Measurements from ENCODE around the gene NOTCH2.

The NOTCH2 gene

DNA sequence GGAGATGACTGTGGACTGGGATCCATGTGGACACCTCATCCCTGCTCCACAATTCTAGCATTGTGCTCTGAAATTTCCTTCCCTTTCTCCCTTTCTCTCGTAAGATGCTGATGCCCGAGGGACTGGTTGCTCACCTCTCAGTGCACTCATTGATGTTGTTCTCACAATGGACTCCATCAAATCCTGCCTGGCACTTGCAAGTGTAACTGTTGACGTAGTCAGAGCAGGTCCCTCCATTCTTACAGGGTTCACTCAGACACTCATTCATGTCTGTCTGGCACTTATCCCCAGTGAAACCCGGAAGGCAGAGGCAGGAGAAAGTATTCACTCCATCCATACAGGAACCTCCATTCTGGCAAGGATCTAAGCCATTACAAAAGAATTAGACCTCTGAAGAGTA is 128.1 kb downstream of the NOTCH2 start:
- TF ChIP-seq CTCF (IDR thresholded peaks at IDR 0.05) = no peak
- H3K9me3 ChIP-seq = no peaks in the 10 kb centered on the region
- no peak overlapping the region for H3K4me3 ChIP-seq (ENCODE audit: low read depth in 1 of 2, low read length in 1 of 2)
- H3K27ac ChIP-seq = no peak overlapping the region
- no peaks in the 10 kb centered on the region for H3K4me1 ChIP-seq (ENCODE audit: control insufficient read depth in 1 of 2, insufficient read depth in 1 of 2, low read depth in 1 of 2, low read length in 1 of 2)
- no peaks in the 10 kb centered on the region for H3K27me3 ChIP-seq
- H3K36me3 ChIP-seq = peaks cover 72% of the 10 kb centered on the region

DNA sequence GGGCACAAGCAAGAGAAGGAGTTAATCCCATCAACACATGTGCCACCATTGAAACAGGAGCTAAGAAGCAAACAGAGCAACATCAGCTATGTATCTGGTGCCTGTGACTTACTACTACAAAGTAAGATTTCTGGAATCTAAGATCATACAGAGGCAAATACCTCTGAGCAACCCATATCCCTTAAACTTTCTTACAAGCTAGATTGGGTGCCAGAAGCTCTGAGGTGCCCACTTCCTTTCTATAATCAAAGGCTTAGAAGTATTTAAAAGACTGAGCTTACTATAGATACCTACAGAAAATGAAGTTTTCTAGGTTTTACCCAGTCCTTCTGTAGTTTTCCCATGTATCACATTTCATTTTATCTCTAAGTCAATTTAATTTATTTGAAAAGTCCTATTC is 128.8 kb downstream of the NOTCH2 start:
- no peak overlapping the region for H3K27ac ChIP-seq
- no peak for TF ChIP-seq CTCF (IDR thresholded peaks at IDR 0.05)
- H3K9me3 ChIP-seq = no peaks in the 10 kb centered on the region
- H3K4me1 ChIP-seq (ENCODE audit: control insufficient read depth in 1 of 2, insufficient read depth in 1 of 2, low read depth in 1 of 2, low read length in 1 of 2) = no peaks in the 10 kb centered on the region
- H3K4me3 ChIP-seq (ENCODE audit: low read depth in 1 of 2, low read length in 1 of 2) = no peak overlapping the region
- H3K36me3 ChIP-seq = peaks cover 79% of the 10 kb centered on the region
- no peaks in the 10 kb centered on the region for H3K27me3 ChIP-seq

DNA sequence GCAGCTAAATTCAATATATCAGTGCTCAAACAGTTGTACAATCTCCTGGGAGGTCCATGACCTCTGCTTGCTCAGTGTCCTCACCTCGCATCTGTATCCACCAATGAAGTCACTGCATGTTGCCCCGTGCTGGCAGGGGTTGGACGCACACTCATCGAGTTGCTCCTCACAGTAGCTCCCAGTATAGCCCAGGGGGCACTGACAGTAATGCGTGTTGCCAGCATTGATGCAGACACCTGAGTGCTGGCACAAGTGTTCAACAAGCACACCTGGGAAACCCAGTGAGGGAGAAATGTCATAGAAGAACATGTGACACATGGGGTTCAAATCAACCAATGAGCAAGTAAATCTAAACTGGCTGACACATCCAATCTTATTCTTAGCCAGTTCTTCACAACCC is 132.3 kb downstream of the NOTCH2 start:
- Histone ChIP-seq H3K36me3 (peaks cover 100% of the 10 kb centered on the region), H3K4me1 (ENCODE audit: control insufficient read depth in 1 of 2, insufficient read depth in 1 of 2, low read depth in 1 of 2, low read length in 1 of 2) (no peaks in the 10 kb centered on the region), H3K9me3 (no peaks in the 10 kb centered on the region), H3K27me3 (no peaks in the 10 kb centered on the region), H3K27ac (no peak overlapping the region), H3K4me3 (ENCODE audit: low read depth in 1 of 2, low read length in 1 of 2) (no peak overlapping the region)
- no peak for TF ChIP-seq CTCF (IDR thresholded peaks at IDR 0.05)

GRCh38 chr1:119935915-119936314 is 133.5 kb downstream of the NOTCH2 start:
- no peaks in the 10 kb centered on the region for H3K9me3 ChIP-seq
- H3K27me3 ChIP-seq = no peaks in the 10 kb centered on the region
- no peak overlapping the region for H3K4me3 ChIP-seq (ENCODE audit: low read depth in 1 of 2, low read length in 1 of 2)
- H3K36me3 ChIP-seq = peaks cover 90% of the 10 kb centered on the region
- no peak overlapping the region for H3K27ac ChIP-seq
- TF ChIP-seq CTCF (IDR thresholded peaks at IDR 0.05) = no peak
- no peaks in the 10 kb centered on the region for H3K4me1 ChIP-seq (ENCODE audit: control insufficient read depth in 1 of 2, insufficient read depth in 1 of 2, low read depth in 1 of 2, low read length in 1 of 2)

GRCh38 chr1:119935373-119935772 is 134.1 kb downstream of the NOTCH2 start:
- TF ChIP-seq CTCF (IDR thresholded peaks at IDR 0.05) = no peak
- H3K9me3 ChIP-seq = no peaks in the 10 kb centered on the region
- no peak overlapping the region for H3K4me3 ChIP-seq (ENCODE audit: low read depth in 1 of 2, low read length in 1 of 2)
- peaks cover 90% of the 10 kb centered on the region for H3K36me3 ChIP-seq
- H3K4me1 ChIP-seq (ENCODE audit: control insufficient read depth in 1 of 2, insufficient read depth in 1 of 2, low read depth in 1 of 2, low read length in 1 of 2) = no peaks in the 10 kb centered on the region
- no peak overlapping the region for H3K27ac ChIP-seq
- no peaks in the 10 kb centered on the region for H3K27me3 ChIP-seq

DNA sequence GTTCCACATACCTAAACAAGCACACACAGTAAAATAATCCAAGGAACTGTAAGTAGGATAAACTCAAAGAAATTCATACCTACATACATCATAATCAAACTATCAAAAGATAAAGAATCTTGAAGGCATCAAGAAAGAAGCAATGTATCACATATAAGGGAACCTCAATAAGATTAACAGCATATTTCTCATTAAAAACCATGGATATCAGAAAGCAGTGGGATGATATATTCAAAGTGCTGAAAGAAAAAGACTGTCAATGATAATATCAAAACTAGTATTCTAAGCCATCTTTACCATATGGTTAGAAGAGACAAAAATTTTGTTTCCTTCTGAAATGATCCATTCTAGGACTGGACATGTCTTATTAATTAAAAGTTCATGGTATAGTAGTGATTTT is 136.1 kb downstream of the NOTCH2 start:
- H3K27ac ChIP-seq = peak overlapping the region; percentile 44
- H3K27me3 ChIP-seq = no peaks in the 10 kb centered on the region
- peaks cover 90% of the 10 kb centered on the region for H3K36me3 ChIP-seq
- no peak for TF ChIP-seq CTCF (IDR thresholded peaks at IDR 0.05)
- no peaks in the 10 kb centered on the region for H3K9me3 ChIP-seq
- no peak overlapping the region for H3K4me3 ChIP-seq (ENCODE audit: low read depth in 1 of 2, low read length in 1 of 2)
- peaks cover 0 to 5% of the 10 kb centered on the region in 2 experiments for H3K4me1 ChIP-seq (ENCODE audit: control insufficient read depth in 1 of 2, insufficient read depth in 1 of 2, low read depth in 1 of 2, low read length in 1 of 2)

All from neutrophil (primary cell).